ENCODE measurements around the gene IFT80. TPM values are rescaled to one million over a fixed set of nuclear protein-coding genes. Genes with fewer than 3 reads are reported as not detected.

The IFT80 gene
- total RNA-seq, 1 experiment from 2014 or later: 20.2 TPM

DNA sequence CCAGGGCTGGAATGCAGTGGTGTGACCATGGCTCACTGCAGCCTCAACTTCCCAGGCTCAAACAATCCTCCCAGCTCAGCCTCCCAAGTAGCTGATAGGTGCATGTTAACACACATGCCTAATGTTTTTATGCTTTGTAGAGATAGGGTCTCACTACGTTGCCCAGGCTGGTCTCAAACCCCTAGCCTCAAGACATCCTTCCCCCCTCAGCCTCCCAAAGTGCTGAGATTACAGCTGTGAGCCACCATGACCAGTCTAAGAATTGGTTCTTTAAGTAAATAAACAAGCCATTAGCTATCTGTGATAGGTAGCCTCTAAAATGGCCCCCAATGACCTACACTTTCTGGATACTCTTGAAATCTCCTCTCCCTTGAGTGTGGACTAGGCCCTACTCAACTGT lies 46.8 kb upstream of the IFT80 start:
- H3K4me1 ChIP-seq (ENCODE audit: insufficient read depth, low read length, poor library complexity, severe bottlenecking): peaks cover 3% of the 10 kb centered on the region
- no peak for TF ChIP-seq EZH2 (IDR thresholded peaks at IDR 0.05; ENCODE audit: borderline replicate concordance, low read depth, low read length, poor library complexity, severe bottlenecking)
- BruUV-seq (replicated peaks): no TSS peak
- H3K4me3 ChIP-seq (ENCODE audit: low read depth, low read length, poor library complexity, severe bottlenecking): no peak overlapping the region
- ChIA-PET CTCF (no interaction called here), POLR2A (ENCODE audit: low non-redundant PET) (no interaction called here)
- H3K9me3 ChIP-seq (ENCODE audit: low read depth, low read length, poor library complexity, severe bottlenecking): no peaks in the 10 kb centered on the region
- H3K36me3 ChIP-seq (ENCODE audit: insufficient read depth, low read length, poor library complexity, severe bottlenecking): no peaks in the 10 kb centered on the region
- H3K27me3 ChIP-seq (replicated peaks; ENCODE audit: insufficient read depth, low read depth, low read length, poor library complexity): no peaks in the 10 kb centered on the region
- no peak for DNase-seq (ENCODE audit: low spot score)
- intact Hi-C loops (cut with micrococcal nuclease; ENCODE audit: unreplicated experiment): no loop called here
- no peak overlapping the region for H3K27ac ChIP-seq (ENCODE audit: low read depth, low read length, poor library complexity, severe bottlenecking)

GRCh38 chr3:160444411-160444810 lies 45.4 kb upstream of the IFT80 start:
- Histone ChIP-seq H3K27ac (ENCODE audit: low read depth, low read length, poor library complexity, severe bottlenecking) (no peak overlapping the region), H3K9me3 (ENCODE audit: low read depth, low read length, poor library complexity, severe bottlenecking) (no peaks in the 10 kb centered on the region), H3K4me1 (ENCODE audit: insufficient read depth, low read length, poor library complexity, severe bottlenecking) (peaks cover 6% of the 10 kb centered on the region), H3K27me3 (replicated peaks; ENCODE audit: insufficient read depth, low read depth, low read length, poor library complexity) (no peaks in the 10 kb centered on the region), H3K36me3 (ENCODE audit: insufficient read depth, low read length, poor library complexity, severe bottlenecking) (no peaks in the 10 kb centered on the region), H3K4me3 (ENCODE audit: low read depth, low read length, poor library complexity, severe bottlenecking) (no peak overlapping the region)
- ChIA-PET CTCF (no interaction called here), POLR2A (ENCODE audit: low non-redundant PET) (no interaction called here)
- DNase-seq (ENCODE audit: low spot score): no peak
- no TSS peak for BruUV-seq (replicated peaks)
- intact Hi-C loops (cut with micrococcal nuclease; ENCODE audit: unreplicated experiment): no loop called here
- no peak for TF ChIP-seq EZH2 (IDR thresholded peaks at IDR 0.05; ENCODE audit: borderline replicate concordance, low read depth, low read length, poor library complexity, severe bottlenecking)
- TF ChIP-seq, protein P1, sequence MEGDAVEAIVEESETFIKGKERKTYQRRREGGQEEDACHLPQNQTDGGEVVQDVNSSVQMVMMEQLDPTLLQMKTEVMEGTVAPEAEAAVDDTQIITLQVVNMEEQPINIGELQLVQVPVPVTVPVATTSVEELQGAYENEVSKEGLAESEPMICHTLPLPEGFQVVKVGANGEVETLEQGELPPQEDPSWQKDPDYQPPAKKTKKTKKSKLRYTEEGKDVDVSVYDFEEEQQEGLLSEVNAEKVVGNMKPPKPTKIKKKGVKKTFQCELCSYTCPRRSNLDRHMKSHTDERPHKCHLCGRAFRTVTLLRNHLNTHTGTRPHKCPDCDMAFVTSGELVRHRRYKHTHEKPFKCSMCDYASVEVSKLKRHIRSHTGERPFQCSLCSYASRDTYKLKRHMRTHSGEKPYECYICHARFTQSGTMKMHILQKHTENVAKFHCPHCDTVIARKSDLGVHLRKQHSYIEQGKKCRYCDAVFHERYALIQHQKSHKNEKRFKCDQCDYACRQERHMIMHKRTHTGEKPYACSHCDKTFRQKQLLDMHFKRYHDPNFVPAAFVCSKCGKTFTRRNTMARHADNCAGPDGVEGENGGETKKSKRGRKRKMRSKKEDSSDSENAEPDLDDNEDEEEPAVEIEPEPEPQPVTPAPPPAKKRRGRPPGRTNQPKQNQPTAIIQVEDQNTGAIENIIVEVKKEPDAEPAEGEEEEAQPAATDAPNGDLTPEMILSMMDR (conservative IDR thresholded peaks at IDR 0.05; ENCODE audit: low read depth, low read length): no peak

DNA sequence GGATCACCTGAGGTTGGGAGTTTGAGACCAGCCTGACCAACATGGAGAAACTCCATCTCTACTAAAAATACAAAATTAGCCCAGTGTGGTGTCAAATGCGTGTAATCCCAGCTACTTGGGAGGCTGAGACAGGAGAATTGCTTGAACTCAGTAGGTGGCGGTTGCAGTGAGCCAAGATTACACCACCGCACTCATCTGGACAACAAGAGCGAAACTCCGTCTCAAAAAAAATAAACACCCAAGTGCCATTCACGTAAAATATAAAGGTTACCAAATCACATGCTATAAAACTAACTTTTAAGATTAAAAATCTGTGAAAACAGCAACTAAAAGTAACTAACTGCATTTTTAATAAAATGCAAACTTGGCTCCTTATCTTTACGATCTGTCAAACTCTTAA lies 41.7 kb upstream of the IFT80 start:
- TF ChIP-seq, protein P1 (conservative IDR thresholded peaks at IDR 0.05; ENCODE audit: low read depth, low read length): no peak
- no peak for TF ChIP-seq EZH2 (IDR thresholded peaks at IDR 0.05; ENCODE audit: borderline replicate concordance, low read depth, low read length, poor library complexity, severe bottlenecking)
- H3K9me3 ChIP-seq (ENCODE audit: low read depth, low read length, poor library complexity, severe bottlenecking): no peaks in the 10 kb centered on the region
- no peak for DNase-seq (ENCODE audit: low spot score)
- no peaks in the 10 kb centered on the region for H3K27me3 ChIP-seq (replicated peaks; ENCODE audit: insufficient read depth, low read depth, low read length, poor library complexity)
- H3K4me3 ChIP-seq (ENCODE audit: low read depth, low read length, poor library complexity, severe bottlenecking): no peak overlapping the region
- peaks cover 23% of the 10 kb centered on the region for H3K36me3 ChIP-seq (ENCODE audit: insufficient read depth, low read length, poor library complexity, severe bottlenecking)
- ChIA-PET POLR2A (ENCODE audit: low non-redundant PET) (no interaction called here), CTCF (no interaction called here)
- peak overlapping the region; percentile 2 for H3K27ac ChIP-seq (ENCODE audit: low read depth, low read length, poor library complexity, severe bottlenecking)
- peaks cover 6% of the 10 kb centered on the region for H3K4me1 ChIP-seq (ENCODE audit: insufficient read depth, low read length, poor library complexity, severe bottlenecking)
- intact Hi-C loops (cut with micrococcal nuclease; ENCODE audit: unreplicated experiment): no loop called here
- no TSS peak for BruUV-seq (replicated peaks)

GRCh38 chr3:160437083-160437455 lies 38.0 kb upstream of the IFT80 start:
- TF ChIP-seq, protein P1 (conservative IDR thresholded peaks at IDR 0.05; ENCODE audit: low read depth, low read length): no peak
- TF ChIP-seq EZH2 (IDR thresholded peaks at IDR 0.05; ENCODE audit: borderline replicate concordance, low read depth, low read length, poor library complexity, severe bottlenecking): no peak
- no peaks in the 10 kb centered on the region for H3K9me3 ChIP-seq (ENCODE audit: low read depth, low read length, poor library complexity, severe bottlenecking)
- CTCF ChIA-PET: no interaction called here
- H3K36me3 ChIP-seq (ENCODE audit: insufficient read depth, low read length, poor library complexity, severe bottlenecking): peaks cover 60% of the 10 kb centered on the region
- H3K4me3 ChIP-seq (ENCODE audit: low read depth, low read length, poor library complexity, severe bottlenecking): no peak overlapping the region
- no peaks in the 10 kb centered on the region for H3K27me3 ChIP-seq (replicated peaks; ENCODE audit: insufficient read depth, low read depth, low read length, poor library complexity)
- H3K4me1 ChIP-seq (ENCODE audit: insufficient read depth, low read length, poor library complexity, severe bottlenecking): peaks cover 6% of the 10 kb centered on the region
- no peak overlapping the region for H3K27ac ChIP-seq (ENCODE audit: low read depth, low read length, poor library complexity, severe bottlenecking)
- DNase-seq (ENCODE audit: low spot score): no peak
- POLR2A ChIA-PET (ENCODE audit: low non-redundant PET): no interaction called here
- intact Hi-C loops (cut with micrococcal nuclease; ENCODE audit: unreplicated experiment): loop anchor here (10.0 kb wide), 1 partner anchor 988 kb away; no protein-coding TSS in a partner anchor
- no TSS peak for BruUV-seq (replicated peaks)

Data from A673 (cell line).